ENCODE measurements around the gene GSN. TPM values are rescaled to one million over a fixed set of nuclear protein-coding genes. Genes with fewer than 3 reads are reported as not detected.

GSN gene
- polyA plus RNA-seq, 1 of the 3 experiments (the other 2 are of a cell fraction): 168 TPM

GRCh38 chr9:121299467-121300282 is 31.7 kb downstream of the GSN start:
- Histone ChIP-seq H3K36me3 (replicated peaks in 1 of 2; ENCODE audit: control insufficient read depth in 1 of 2, insufficient read depth in 2 of 2, low read length in 1 of 2) (peaks cover 0 to 26% of the 10 kb centered on the region in 2 experiments), H2AFZ (ENCODE audit: low read depth) (peak overlapping the region; percentile 35; the same call in 1 of the 2 replicates), H3K27ac (ENCODE audit: low read depth in 2 of 2, low read length in 1 of 2) (no peak overlapping the region), H3F3A (replicated peaks; ENCODE audit: insufficient read depth) (peaks cover 10% of the 10 kb centered on the region), H3K9me2 (no peaks in the 10 kb centered on the region), H3K27me3 (ENCODE audit: insufficient read depth) (no peaks in the 10 kb centered on the region), H4K20me1 (ENCODE audit: insufficient read depth) (no peaks in the 10 kb centered on the region), H3K79me2 (ENCODE audit: insufficient read depth) (0 out of 2 replicates have a peak, but pooled peaks cover 3% of the 10 kb centered on the region), H3K9me3 (no peaks in the 10 kb centered on the region), H3K4me2 (peak overlapping the region; percentile 74), H3K9ac (peak overlapping the region; percentile 18; the same call in 1 of the 2 replicates), H3K4me1 (ENCODE audit: control insufficient read depth in 1 of 2, insufficient read depth in 2 of 2, low read depth in 1 of 2, low read length in 1 of 2) (peaks cover 0 to 19% of the 10 kb centered on the region in 2 experiments; a peak in 2 of 4 replicates), H3K4me3 (ENCODE audit: low read depth in 2 of 2, low read length in 1 of 2) (peak overlapping the region; percentile 47 to 50)
- 55% methylated on average over 19 of the region's 74 CpGs for WGBS (ENCODE audit: low lambda C conversion rate)
- peak; percentile 85 for DNase-seq
- ChIA-PET POLR2A (no interaction called here), CTCF (interaction anchor here (0.8 to 5.6 kb wide), 6 partner anchors 21 to 86 kb away, joined by 3 to 35 read pairs (median 4); no protein-coding TSS in a partner anchor)
- TF ChIP-seq ELF1 (IDR thresholded peaks at IDR 0.05) (no peak), POLR2AphosphoS5 (IDR thresholded peaks at IDR 0.05; ENCODE audit: low read depth, low read length) (no peak), FOXJ3 (CRISPR knock-in tag; IDR thresholded peaks at IDR 0.05) (no peak), RCOR1 (IDR thresholded peaks at IDR 0.05; ENCODE audit: low read length) (no peak), SMC3 (IDR thresholded peaks at IDR 0.05; ENCODE audit: low read depth, low read length) (no peak), YY1 (IDR thresholded peaks at IDR 0.05; ENCODE audit: low read depth) (no peak)
- TF ChIP-seq, protein P1, sequence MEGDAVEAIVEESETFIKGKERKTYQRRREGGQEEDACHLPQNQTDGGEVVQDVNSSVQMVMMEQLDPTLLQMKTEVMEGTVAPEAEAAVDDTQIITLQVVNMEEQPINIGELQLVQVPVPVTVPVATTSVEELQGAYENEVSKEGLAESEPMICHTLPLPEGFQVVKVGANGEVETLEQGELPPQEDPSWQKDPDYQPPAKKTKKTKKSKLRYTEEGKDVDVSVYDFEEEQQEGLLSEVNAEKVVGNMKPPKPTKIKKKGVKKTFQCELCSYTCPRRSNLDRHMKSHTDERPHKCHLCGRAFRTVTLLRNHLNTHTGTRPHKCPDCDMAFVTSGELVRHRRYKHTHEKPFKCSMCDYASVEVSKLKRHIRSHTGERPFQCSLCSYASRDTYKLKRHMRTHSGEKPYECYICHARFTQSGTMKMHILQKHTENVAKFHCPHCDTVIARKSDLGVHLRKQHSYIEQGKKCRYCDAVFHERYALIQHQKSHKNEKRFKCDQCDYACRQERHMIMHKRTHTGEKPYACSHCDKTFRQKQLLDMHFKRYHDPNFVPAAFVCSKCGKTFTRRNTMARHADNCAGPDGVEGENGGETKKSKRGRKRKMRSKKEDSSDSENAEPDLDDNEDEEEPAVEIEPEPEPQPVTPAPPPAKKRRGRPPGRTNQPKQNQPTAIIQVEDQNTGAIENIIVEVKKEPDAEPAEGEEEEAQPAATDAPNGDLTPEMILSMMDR (IDR thresholded peaks at IDR 0.05): no peak

DNA sequence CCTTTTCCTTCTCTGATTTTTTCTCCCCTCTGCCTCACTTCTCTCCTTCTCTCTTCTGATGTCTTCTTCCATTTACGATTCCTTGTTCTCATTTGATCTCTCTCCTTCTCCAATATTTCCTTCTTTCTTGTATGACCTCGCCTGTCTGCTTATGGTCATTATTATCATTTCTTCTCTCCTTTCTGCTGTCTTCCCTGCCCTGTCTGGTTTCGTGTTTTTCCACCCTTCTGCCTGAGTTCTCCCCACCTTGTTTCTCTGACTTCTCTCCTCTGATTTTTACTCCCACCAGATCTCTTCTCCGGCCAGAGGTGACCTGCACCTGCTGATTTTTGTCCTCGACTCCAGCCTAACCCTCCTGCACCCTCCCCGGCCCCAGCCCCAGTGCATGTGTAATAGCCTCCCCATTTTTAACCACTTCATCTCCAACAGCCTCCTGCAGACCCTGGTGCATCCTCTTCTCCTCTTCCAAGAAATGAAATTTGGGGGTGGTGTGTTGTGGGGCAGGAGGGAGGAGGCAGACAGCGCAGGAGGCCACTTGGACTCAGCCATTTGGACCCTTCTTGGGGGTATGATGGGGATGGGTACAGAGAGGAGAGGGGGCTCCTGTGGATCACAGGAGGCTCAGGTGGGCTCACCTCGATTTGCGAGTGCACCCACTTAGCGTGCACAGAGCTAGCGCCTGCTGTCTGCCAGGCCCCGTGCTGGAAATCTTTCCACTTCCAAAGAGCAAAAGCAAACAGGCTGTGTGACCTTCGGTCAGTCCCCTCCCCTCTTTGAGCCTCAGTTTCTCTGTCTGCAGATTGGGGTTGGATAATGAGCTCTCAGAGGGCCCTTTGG is 32.5 kb downstream of the GSN start:
- Histone ChIP-seq H3F3A (replicated peaks; ENCODE audit: insufficient read depth) (peaks cover 10% of the 10 kb centered on the region), H3K9ac (peak overlapping the region; percentile 18; the same call in 1 of the 2 replicates), H3K4me1 (ENCODE audit: control insufficient read depth in 1 of 2, insufficient read depth in 2 of 2, low read depth in 1 of 2, low read length in 1 of 2) (peaks cover 0 to 19% of the 10 kb centered on the region in 2 experiments; a peak in 2 of 4 replicates), H3K36me3 (replicated peaks in 1 of 2; ENCODE audit: control insufficient read depth in 1 of 2, insufficient read depth in 2 of 2, low read length in 1 of 2) (peaks cover 0 to 30% of the 10 kb centered on the region in 2 experiments), H4K20me1 (ENCODE audit: insufficient read depth) (no peaks in the 10 kb centered on the region), H3K27me3 (ENCODE audit: insufficient read depth) (no peaks in the 10 kb centered on the region), H3K9me3 (no peaks in the 10 kb centered on the region), H3K4me2 (peak overlapping the region; percentile 74), H3K79me2 (ENCODE audit: insufficient read depth) (0 out of 2 replicates have a peak, but pooled peaks cover 3% of the 10 kb centered on the region), H2AFZ (ENCODE audit: low read depth) (peak overlapping the region; percentile 35; the same call in 1 of the 2 replicates), H3K9me2 (no peaks in the 10 kb centered on the region), H3K4me3 (ENCODE audit: low read depth in 2 of 2, low read length in 1 of 2) (peak overlapping the region; percentile 47 to 50), H3K27ac (ENCODE audit: low read depth in 2 of 2, low read length in 1 of 2) (no peak overlapping the region)
- POLR2A ChIA-PET: no interaction called here
- DNase-seq: no peak
- CTCF ChIA-PET: interaction anchor here (0.7 to 5.6 kb wide), 4 partner anchors 19 to 32 kb away, joined by 3 to 35 read pairs (median 4); partner anchors contain the start of gene GSN
- TF ChIP-seq NRF1 (IDR thresholded peaks at IDR 0.05; ENCODE audit: low read depth, low read length) (no peak), CHD2 (IDR thresholded peaks at IDR 0.05; ENCODE audit: low read length, partially characterized antibody) (no peak), SMC3 (IDR thresholded peaks at IDR 0.05; ENCODE audit: low read depth, low read length) (no peak), FOXM1 (IDR thresholded peaks at IDR 0.05; ENCODE audit: low read depth) (no peak), GATA2 (CRISPR knock-in tag; IDR thresholded peaks at IDR 0.05) (no peak), RXRA (IDR thresholded peaks at IDR 0.05; ENCODE audit: borderline replicate concordance, low read depth) (no peak), RAD21 (IDR thresholded peaks at IDR 0.05; ENCODE audit: low read length) (no peak), TCF12 (IDR thresholded peaks at IDR 0.05) (no peak), FOXJ3 (CRISPR knock-in tag; IDR thresholded peaks at IDR 0.05) (no peak), YY1 (IDR thresholded peaks at IDR 0.05; ENCODE audit: low read depth) (no peak), FOSL2 (IDR thresholded peaks at IDR 0.05; ENCODE audit: borderline replicate concordance, low read depth) (no peak), RFX5 (IDR thresholded peaks at IDR 0.05; ENCODE audit: low read length) (no peak), MXI1 (IDR thresholded peaks at IDR 0.05; ENCODE audit: low read depth, low read length) (no peak)
- TF ChIP-seq, protein P2, sequence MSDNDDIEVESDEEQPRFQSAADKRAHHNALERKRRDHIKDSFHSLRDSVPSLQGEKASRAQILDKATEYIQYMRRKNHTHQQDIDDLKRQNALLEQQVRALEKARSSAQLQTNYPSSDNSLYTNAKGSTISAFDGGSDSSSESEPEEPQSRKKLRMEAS (IDR thresholded peaks at IDR 0.05; ENCODE audit: low read depth): no peak
- TF ChIP-seq, protein P3, sequence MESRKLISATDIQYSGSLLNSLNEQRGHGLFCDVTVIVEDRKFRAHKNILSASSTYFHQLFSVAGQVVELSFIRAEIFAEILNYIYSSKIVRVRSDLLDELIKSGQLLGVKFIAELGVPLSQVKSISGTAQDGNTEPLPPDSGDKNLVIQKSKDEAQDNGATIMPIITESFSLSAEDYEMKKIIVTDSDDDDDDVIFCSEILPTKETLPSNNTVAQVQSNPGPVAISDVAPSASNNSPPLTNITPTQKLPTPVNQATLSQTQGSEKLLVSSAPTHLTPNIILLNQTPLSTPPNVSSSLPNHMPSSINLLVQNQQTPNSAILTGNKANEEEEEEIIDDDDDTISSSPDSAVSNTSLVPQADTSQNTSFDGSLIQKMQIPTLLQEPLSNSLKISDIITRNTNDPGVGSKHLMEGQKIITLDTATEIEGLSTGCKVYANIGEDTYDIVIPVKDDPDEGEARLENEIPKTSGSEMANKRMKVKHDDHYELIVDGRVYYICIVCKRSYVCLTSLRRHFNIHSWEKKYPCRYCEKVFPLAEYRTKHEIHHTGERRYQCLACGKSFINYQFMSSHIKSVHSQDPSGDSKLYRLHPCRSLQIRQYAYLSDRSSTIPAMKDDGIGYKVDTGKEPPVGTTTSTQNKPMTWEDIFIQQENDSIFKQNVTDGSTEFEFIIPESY (IDR thresholded peaks at IDR 0.05; ENCODE audit: borderline replicate concordance, low read depth): no peak
- 71% methylated on average over 11 of the region's 13 CpGs for WGBS (ENCODE audit: low lambda C conversion rate)
